ENCODE results near the gene GCKR. TPM values are rescaled to one million over a fixed set of nuclear protein-coding genes. Genes with fewer than 3 reads are reported as not detected.
A peak's percentile ranks its signal among the peaks of the same experiment; 100 is the strongest.

GCKR gene
- total and polyA plus RNA-seq, 2 experiments from 2014 or later: 7.4 to 7.6 TPM

DNA sequence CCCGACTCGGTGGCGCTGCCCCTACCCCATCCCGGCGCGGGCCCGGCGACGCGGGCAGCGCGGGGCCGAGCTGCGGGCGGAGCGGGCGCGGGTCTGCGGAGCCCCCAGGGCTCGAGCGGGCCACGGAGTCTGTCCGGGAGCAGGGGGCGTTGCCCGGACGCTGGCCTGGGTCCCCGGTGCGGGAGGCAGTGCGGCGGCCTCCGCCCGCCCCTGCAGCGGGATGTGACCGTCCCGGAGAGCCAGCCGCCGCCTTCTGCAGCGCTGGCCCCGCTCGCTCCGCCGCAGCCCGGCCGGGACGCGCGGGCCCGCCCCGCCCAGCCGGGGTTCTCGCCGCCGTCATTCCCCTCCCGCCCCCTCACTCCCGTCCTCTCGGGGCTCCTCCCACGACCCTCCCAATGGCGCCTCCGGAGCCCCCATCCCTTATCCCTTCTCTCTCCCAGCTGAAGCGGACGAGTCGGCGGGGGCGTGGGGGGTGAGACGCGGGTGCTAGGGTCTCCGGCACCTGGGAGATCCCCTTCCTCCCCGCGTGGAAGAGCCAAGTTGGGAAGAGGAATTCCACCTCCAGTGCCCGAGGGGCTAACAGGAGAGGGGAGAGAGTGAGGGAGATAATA, 1.6 kb upstream of the GCKR start, which contains the start of gene FNDC4:
TSS of gene FNDC4 (minus strand) at position 257 of the 611 bp plus-strand sequence. CDS start 521 bp downstream, outside the sequence.
- no peaks in the 10 kb centered on the region for H3K36me3 ChIP-seq (replicated peaks; ENCODE audit: insufficient read depth, low read depth)
- peak; percentile 59 for DNase-seq (ENCODE audit: low spot score)
- H3K4me1 ChIP-seq (ENCODE audit: insufficient read depth): peaks cover 7% of the 10 kb centered on the region
- H3K27ac ChIP-seq: peak within 1 kb of the TSS; percentile 38
- no peaks in the 10 kb centered on the region for H3K27me3 ChIP-seq
- H4K20me1 ChIP-seq (ENCODE audit: insufficient read depth, poor library complexity, severe bottlenecking): no peaks in the 10 kb centered on the region
- peak within 1 kb of the TSS; percentile 95 for H3K4me3 ChIP-seq
- peak within 1 kb of the TSS; percentile 98 for H3K4me2 ChIP-seq
- TF ChIP-seq EZH2 (IDR thresholded peaks at IDR 0.05; ENCODE audit: borderline replicate concordance): no peak
- no peak for TF ChIP-seq EZH2phosphoT487 (IDR thresholded peaks at IDR 0.05; ENCODE audit: low read depth, severe bottlenecking, unreplicated experiment)
- TF ChIP-seq, protein P1, sequence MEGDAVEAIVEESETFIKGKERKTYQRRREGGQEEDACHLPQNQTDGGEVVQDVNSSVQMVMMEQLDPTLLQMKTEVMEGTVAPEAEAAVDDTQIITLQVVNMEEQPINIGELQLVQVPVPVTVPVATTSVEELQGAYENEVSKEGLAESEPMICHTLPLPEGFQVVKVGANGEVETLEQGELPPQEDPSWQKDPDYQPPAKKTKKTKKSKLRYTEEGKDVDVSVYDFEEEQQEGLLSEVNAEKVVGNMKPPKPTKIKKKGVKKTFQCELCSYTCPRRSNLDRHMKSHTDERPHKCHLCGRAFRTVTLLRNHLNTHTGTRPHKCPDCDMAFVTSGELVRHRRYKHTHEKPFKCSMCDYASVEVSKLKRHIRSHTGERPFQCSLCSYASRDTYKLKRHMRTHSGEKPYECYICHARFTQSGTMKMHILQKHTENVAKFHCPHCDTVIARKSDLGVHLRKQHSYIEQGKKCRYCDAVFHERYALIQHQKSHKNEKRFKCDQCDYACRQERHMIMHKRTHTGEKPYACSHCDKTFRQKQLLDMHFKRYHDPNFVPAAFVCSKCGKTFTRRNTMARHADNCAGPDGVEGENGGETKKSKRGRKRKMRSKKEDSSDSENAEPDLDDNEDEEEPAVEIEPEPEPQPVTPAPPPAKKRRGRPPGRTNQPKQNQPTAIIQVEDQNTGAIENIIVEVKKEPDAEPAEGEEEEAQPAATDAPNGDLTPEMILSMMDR (IDR thresholded peaks at IDR 0.05; ENCODE audit: poor library complexity): no peak
- 2% methylated on average over 24 of the region's 70 CpGs for WGBS (ENCODE audit: low lambda C conversion rate, missing lambda C conversion rate)
- H3K9me2 ChIP-seq (replicated peaks; ENCODE audit: insufficient read depth): no peaks in the 10 kb centered on the region
- peak within 1 kb of the TSS; percentile 64 for H2AFZ ChIP-seq
- H3K79me2 ChIP-seq: no peaks in the 10 kb centered on the region
- no peaks in the 10 kb centered on the region for H3K9me3 ChIP-seq (ENCODE audit: low read depth)

DNA sequence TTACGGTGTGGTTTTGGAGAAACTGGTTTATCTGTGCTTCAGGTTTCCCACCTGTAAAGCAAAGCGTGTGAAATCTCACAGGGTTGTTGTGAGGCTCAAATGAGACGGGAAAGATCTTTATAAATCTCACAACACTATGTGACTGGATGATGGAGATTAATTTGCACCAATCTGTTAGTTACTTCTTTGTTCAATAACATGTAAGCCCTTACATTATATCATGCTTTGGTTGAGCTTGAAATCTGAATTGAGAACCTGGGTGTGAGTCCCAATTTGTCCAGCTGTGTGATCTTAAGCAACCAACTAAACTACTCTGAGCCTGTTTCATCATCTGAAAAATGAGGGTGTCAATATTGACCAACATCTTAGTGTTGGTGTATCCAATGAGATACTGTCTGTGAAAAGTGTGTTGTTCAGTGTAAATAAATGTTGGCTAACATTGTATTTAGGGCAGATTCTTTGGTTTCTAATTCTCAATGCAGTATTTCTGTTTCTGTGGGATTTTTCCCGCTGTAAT, 741 bp upstream of the GCKR start:
- Histone ChIP-seq H3K9me3 (ENCODE audit: low read depth) (no peaks in the 10 kb centered on the region), H4K20me1 (ENCODE audit: insufficient read depth, poor library complexity, severe bottlenecking) (no peaks in the 10 kb centered on the region), H3K36me3 (replicated peaks; ENCODE audit: insufficient read depth, low read depth) (no peaks in the 10 kb centered on the region), H3K4me2 (peak overlapping the region; percentile 98), H3K4me3 (no peak overlapping the region), H3K27me3 (no peaks in the 10 kb centered on the region), H3K27ac (peak overlapping the region; percentile 64), H3K9me2 (replicated peaks; ENCODE audit: insufficient read depth) (no peaks in the 10 kb centered on the region), H3K79me2 (no peaks in the 10 kb centered on the region), H2AFZ (no peak overlapping the region), H3K4me1 (ENCODE audit: insufficient read depth) (peaks cover 5% of the 10 kb centered on the region)
- no peak for DNase-seq (ENCODE audit: low spot score)
- WGBS (ENCODE audit: low lambda C conversion rate, missing lambda C conversion rate): 78% methylated on average over 4 of the region's 4 CpGs
- no peak for TF ChIP-seq EZH2phosphoT487 (IDR thresholded peaks at IDR 0.05; ENCODE audit: low read depth, severe bottlenecking, unreplicated experiment)
- no peak for TF ChIP-seq EZH2 (IDR thresholded peaks at IDR 0.05; ENCODE audit: borderline replicate concordance)
- TF ChIP-seq, protein P1 (IDR thresholded peaks at IDR 0.05; ENCODE audit: poor library complexity): no peak

DNA sequence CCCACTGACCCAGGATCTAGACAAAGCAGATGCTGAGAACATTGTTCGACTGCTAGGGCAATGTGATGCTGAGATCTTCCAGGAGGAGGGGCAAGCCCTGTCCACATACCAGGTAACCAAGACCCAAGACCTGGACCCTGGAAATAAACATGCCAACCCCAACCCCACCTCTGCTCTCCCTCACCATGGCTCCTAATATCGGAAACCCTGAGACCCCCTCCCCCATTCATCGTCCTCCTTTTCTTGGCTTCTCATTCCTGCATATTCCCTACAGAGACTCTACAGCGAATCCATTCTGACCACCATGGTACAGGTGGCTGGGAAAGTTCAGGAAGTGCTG, 619 bp downstream of the GCKR start:
- Histone ChIP-seq H4K20me1 (ENCODE audit: insufficient read depth, poor library complexity, severe bottlenecking) (no peaks in the 10 kb centered on the region), H3K79me2 (no peaks in the 10 kb centered on the region), H3K4me3 (no peak overlapping the region), H3K4me1 (ENCODE audit: insufficient read depth) (peaks cover 5% of the 10 kb centered on the region), H3K27ac (peak overlapping the region; percentile 64), H2AFZ (no peak overlapping the region), H3K4me2 (peak overlapping the region; percentile 25), H3K36me3 (replicated peaks; ENCODE audit: insufficient read depth, low read depth) (no peaks in the 10 kb centered on the region), H3K27me3 (no peaks in the 10 kb centered on the region), H3K9me2 (replicated peaks; ENCODE audit: insufficient read depth) (no peaks in the 10 kb centered on the region), H3K9me3 (ENCODE audit: low read depth) (no peaks in the 10 kb centered on the region)
- no peak for TF ChIP-seq EZH2 (IDR thresholded peaks at IDR 0.05; ENCODE audit: borderline replicate concordance)
- TF ChIP-seq, protein P1 (IDR thresholded peaks at IDR 0.05; ENCODE audit: poor library complexity): no peak
- no peak for TF ChIP-seq EZH2phosphoT487 (IDR thresholded peaks at IDR 0.05; ENCODE audit: low read depth, severe bottlenecking, unreplicated experiment)
- no peak for DNase-seq (ENCODE audit: low spot score)
- 86% methylated on average over 4 of the region's 4 CpGs for WGBS (ENCODE audit: low lambda C conversion rate, missing lambda C conversion rate)
